Spleen (tissue), 11 donors: ENCODE results near the gene SPOP. TPM values are rescaled to one million over a fixed set of nuclear protein-coding genes. Genes with fewer than 3 reads are reported as not detected.

Experiments used
- DNase-seq: peaks from one replicate; pipeline ENCODE4 v3.0.0-alpha.2; 2020
- H3K27ac ChIP-seq, 8 donors: fragments of 200-600 bp; sonication (generic) in 7 of 8; 1 replicate in 4 of 8; 2 replicates in 4 of 8; pipeline versions ENCODE4 v1.5.0 to v1.8.0; 2016 to 2021; ENCODE audit warnings: inconsistent platforms in 4 of 8, mild to moderate bottlenecking in 4 of 8, moderate library complexity in 1 of 8
- H3K27me3 ChIP-seq, 7 donors: fragments of 200-600 bp; sonication (generic) in 6 of 7; replicated peaks in 1 of 7; 1 replicate in 4 of 7; 2 replicates in 3 of 7; pipeline versions ENCODE4 v1.5.0 to v1.8.0; 2016 to 2021; ENCODE audit warnings: inconsistent platforms in 3 of 7, mild to moderate bottlenecking in 1 of 7
- H3K36me3 ChIP-seq, 6 donors: fragments of 200-600 bp; sonication (generic) in 5 of 6; 1 replicate in 4 of 6; 2 replicates in 2 of 6; pipeline versions ENCODE4 v1.5.0 to v1.8.0; 2016 to 2021; ENCODE audit warnings: inconsistent platforms in 2 of 6
- H3K4me1 ChIP-seq, 6 donors: fragments of 200-600 bp; sonication (generic) in 5 of 6; 1 replicate in 3 of 6; 2 replicates in 3 of 6; pipeline versions ENCODE4 v1.5.0 to v1.8.0; 2016 to 2021; ENCODE audit warnings: inconsistent platforms in 3 of 6
- H3K4me3 ChIP-seq, 8 donors: fragments of 200-600 bp; sonication (generic) in 7 of 8; 1 replicate in 4 of 8; 2 replicates in 4 of 8; pipeline versions ENCODE4 v1.5.0 to v1.8.0; 2016 to 2021; ENCODE audit warnings: inconsistent platforms in 4 of 8, mild to moderate bottlenecking in 4 of 8, moderate library complexity in 2 of 8
- H3K9me3 ChIP-seq, 8 donors: fragments of 200-600 bp; sonication (generic) in 7 of 8; 1 replicate in 4 of 8; 2 replicates in 4 of 8; pipeline versions ENCODE4 v1.5.0 to v1.8.0; 2016 to 2021; ENCODE audit warnings: inconsistent platforms in 4 of 8
- CTCF ChIP-seq, 11 experiments: fragments of 200-600 bp in 7 of 11; fragments of 450-650 bp in 4 of 11; sonication (generic) in 4 of 11; IDR thresholded peaks in 8 of 11; conservative IDR thresholded peaks in 3 of 11; 1 replicate in 7 of 11; 2 replicates in 4 of 11; pipeline versions ENCODE4 v1.4.0 to v1.8.0; 2016 to 2021; ENCODE audit warnings: antibody characterized with exemption in 11 of 11, inconsistent platforms in 4 of 11, mild to moderate bottlenecking in 1 of 11
- POLR2A ChIP-seq, 3 donors: fragments of 450-650 bp; IDR thresholded peaks; one replicate each; pipeline ENCODE4 v1.5.1; 2017; ENCODE audit warnings: antibody characterized with exemption in 3 of 3, mild to moderate bottlenecking in 1 of 3
- POLR2AphosphoS5 ChIP-seq, 3 donors: sonication (generic); formaldehyde crosslinking; IDR thresholded peaks; one replicate each; pipeline ENCODE4 v1.5.1; 2017; ENCODE audit warnings: antibody characterized with exemption in 3 of 3
- WGBS, 5 donors: extraction: QIAGEN DNeasy Blood & Tissue Kit in 3 of 5; methylation state at CpG; one replicate each; pipeline versions ENCODE4 v1.1.5 to v1.1.7; 2013 to 2018; 5-methylcytosine and 5-hydroxymethylcytosine counted together
- intact Hi-C: fragments of 100-400 bp; cut with DNase I; formaldehyde crosslinking; loops from one replicate; pipeline ENCODE4 v1.15.0; 2023; ENCODE audit warnings: low total_unique reads
- polyA plus RNA-seq, 3 donors: library from polyadenylated mRNA; stranded (reverse); fragments of 200-250 nt; gene quantifications; one replicate each; pipeline ENCODE4 v1.2.1, GENCODE V29; 2013
- total RNA-seq, 7 donors: library from RNA; depleted of rRNA in 3 of 7; stranded (reverse); fragments of >200 nt in 3 of 7; fragmentation: NEBNext Ultra II Directional in 4 of 7; extraction: Animal tissue kit (Norgen Biotek cat#: 25700) in 4 of 7; gene quantifications; one replicate each; pipeline versions ENCODE4 v1.1.0 to v1.2.1, GENCODE V29; 2016 to 2021
- donor health status: healthy with polysubstance abuse.
- donor health status: DM: no; HTN: no; CAD: no; lungs with moderate emphysema.
- donor health status: DM: no; HTN: no; CAD: no.
- donor health status: Bipolar disorder and iron deficiency.
- donor health status: healthy.
- donor health status: DM: no; HTN: no; CAD: no.
- donor health status: DM: yes; HTN: yes; CAD: no.

Gene SPOP
- total and polyA plus RNA-seq, 10 donors, result 23.7 to 86.4 (median 67.8) TPM

- no peaks in the 10 kb centered on the region for H3K36me3 ChIP-seq
- TF ChIP-seq CTCF (IDR thresholded peaks at IDR 0.05 in 8 of 11, conservative IDR thresholded peaks at IDR 0.05 in 3 of 11), result no peak
- no peak for TF ChIP-seq POLR2A (IDR thresholded peaks at IDR 0.05)
- no peak for TF ChIP-seq POLR2AphosphoS5 (IDR thresholded peaks at IDR 0.05)
- intact Hi-C loops, result no loop called here
- DNase-seq, result no peak
- 82 to 92% (median 90%) methylated on average over 4 of the region's 4 CpGs for WGBS, 5 donors
- no peaks in the 10 kb centered on the region for H3K9me3 ChIP-seq
- no peak overlapping the region for H3K27ac ChIP-seq
- H3K4me3 ChIP-seq, result no peak overlapping the region
- no peaks in the 10 kb centered on the region for H3K27me3 ChIP-seq
- H3K4me1 ChIP-seq, result peaks cover 8 to 56% (median 26%) of the 10 kb centered on the region in 6 donors
Observed at GRCh38 chr17:49692751-49693150, 14.9 kb upstream of the SPOP start.

- H3K4me1 ChIP-seq, result peaks cover 13 to 65% (median 34%) of the 10 kb centered on the region in 6 donors
- H3K4me3 ChIP-seq, result no peak overlapping the region
- no peaks in the 10 kb centered on the region for H3K36me3 ChIP-seq
- no peak for DNase-seq
- no peaks in the 10 kb centered on the region for H3K27me3 ChIP-seq
- peak overlapping the region in 1 of 8 donors; percentile 19 for H3K27ac ChIP-seq
- no peak for TF ChIP-seq POLR2AphosphoS5 (IDR thresholded peaks at IDR 0.05)
- TF ChIP-seq CTCF (IDR thresholded peaks at IDR 0.05 in 8 of 11, conservative IDR thresholded peaks at IDR 0.05 in 3 of 11), result no peak
- no peak for TF ChIP-seq POLR2A (IDR thresholded peaks at IDR 0.05)
- H3K9me3 ChIP-seq, result no peaks in the 10 kb centered on the region
- WGBS, 5 donors, result 66 to 85% (median 79%) methylated on average over 8 of the region's 8 CpGs
- intact Hi-C loops, result no loop called here
Observed at GRCh38 chr17:49691677-49692191, 13.8 kb upstream of the SPOP start.

- no peaks in the 10 kb centered on the region for H3K9me3 ChIP-seq
- peak overlapping the region in 1 of 8 donors; percentile 19 for H3K27ac ChIP-seq
- intact Hi-C loops, result no loop called here
- DNase-seq, result no peak
- H3K27me3 ChIP-seq, result no peaks in the 10 kb centered on the region
- WGBS, 5 donors, result 84 to 92% (median 87%) methylated on average over 9 of the region's 9 CpGs
- TF ChIP-seq POLR2AphosphoS5 (IDR thresholded peaks at IDR 0.05) (no peak), POLR2A (IDR thresholded peaks at IDR 0.05) (no peak)
- H3K4me1 ChIP-seq, result peaks cover 13 to 61% (median 34%) of the 10 kb centered on the region in 6 donors
- H3K4me3 ChIP-seq, result no peak overlapping the region
- H3K36me3 ChIP-seq, result no peaks in the 10 kb centered on the region
Observed at GRCh38 chr17:49691086-49691676, 13.3 kb upstream of the SPOP start.

- 48 to 58% (median 58%) methylated on average over 2 of the region's 2 CpGs for WGBS, 5 donors
- H3K27me3 ChIP-seq, result no peaks in the 10 kb centered on the region
- DNase-seq, result no peak
- intact Hi-C loops, result no loop called here
- peak overlapping the region in 1 of 8 donors; percentile 82 for H3K27ac ChIP-seq
- H3K36me3 ChIP-seq, result no peaks in the 10 kb centered on the region
- no peaks in the 10 kb centered on the region for H3K9me3 ChIP-seq
- H3K4me1 ChIP-seq, result peaks cover 13 to 52% (median 27%) of the 10 kb centered on the region in 6 donors
- TF ChIP-seq POLR2A (IDR thresholded peaks at IDR 0.05) (no peak), POLR2AphosphoS5 (IDR thresholded peaks at IDR 0.05) (no peak), CTCF (IDR thresholded peaks at IDR 0.05 in 8 of 11, conservative IDR thresholded peaks at IDR 0.05 in 3 of 11) (no peak)
- no peak overlapping the region for H3K4me3 ChIP-seq
Observed at GRCh38 chr17:49690256-49690655, 12.4 kb upstream of the SPOP start.
